CD4-positive, alpha-beta T cell treated with Interleukin-6 for 4 hours (primary cell): ENCODE measurements around the gene STX5.
"Not testable (repeated sequence)": the region's sequence is repeated elsewhere in the genome, so short reads cannot be mapped to it uniquely, and the experiment has no call there.

ENCODE experiments used
- DNase-seq: peaks from one replicate; pipeline ENCODE4 v3.0.0-alpha.2; 2020; ENCODE audit warnings: mixed read lengths

The STX5 gene, protein sequence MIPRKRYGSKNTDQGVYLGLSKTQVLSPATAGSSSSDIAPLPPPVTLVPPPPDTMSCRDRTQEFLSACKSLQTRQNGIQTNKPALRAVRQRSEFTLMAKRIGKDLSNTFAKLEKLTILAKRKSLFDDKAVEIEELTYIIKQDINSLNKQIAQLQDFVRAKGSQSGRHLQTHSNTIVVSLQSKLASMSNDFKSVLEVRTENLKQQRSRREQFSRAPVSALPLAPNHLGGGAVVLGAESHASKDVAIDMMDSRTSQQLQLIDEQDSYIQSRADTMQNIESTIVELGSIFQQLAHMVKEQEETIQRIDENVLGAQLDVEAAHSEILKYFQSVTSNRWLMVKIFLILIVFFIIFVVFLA

DNA sequence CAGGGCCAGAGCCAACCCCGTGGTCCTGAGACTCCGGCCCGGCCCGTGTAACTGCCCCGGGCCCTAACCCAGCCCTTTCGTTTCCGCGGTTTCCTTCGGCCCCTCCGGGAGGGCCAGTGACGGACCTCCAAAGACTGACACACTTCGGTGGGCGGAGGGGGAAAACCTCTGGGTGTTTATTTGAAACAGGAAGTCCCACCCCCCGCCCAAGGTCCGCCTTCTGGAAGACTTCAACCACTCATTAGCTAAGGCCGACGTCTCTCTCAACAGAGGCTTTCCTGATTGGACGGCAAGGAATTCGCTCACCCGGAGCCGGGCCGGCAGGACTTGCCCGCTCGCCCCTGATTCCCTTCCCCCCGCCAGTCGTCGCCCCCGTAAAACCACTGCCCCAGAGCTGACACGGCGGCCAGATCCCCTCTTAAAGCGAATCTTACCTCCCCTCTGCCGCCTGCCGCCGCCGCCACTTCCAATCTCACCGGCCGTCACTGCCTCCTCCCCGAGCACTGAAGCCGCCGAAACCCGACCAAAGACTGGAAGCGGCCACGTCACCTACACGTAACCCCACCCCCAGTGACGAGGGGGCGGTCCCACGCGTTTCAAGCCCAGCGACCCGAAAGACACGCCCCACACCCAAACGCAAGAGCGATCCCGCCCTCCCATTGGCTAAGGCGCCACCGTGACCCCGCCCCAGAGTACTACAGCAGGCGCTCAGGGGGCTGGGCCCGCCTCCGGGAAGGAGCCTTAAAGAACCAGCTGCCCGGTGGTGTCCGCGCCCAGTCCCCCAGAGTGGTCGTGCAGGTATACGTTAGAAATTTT, at the start of gene STX5:
Gene STX5 (minus strand): TSS at position 532 of the 816 bp plus-strand sequence. CDS start 808 bp downstream, outside the sequence.
- DNase-seq = peak; percentile 100

DNA sequence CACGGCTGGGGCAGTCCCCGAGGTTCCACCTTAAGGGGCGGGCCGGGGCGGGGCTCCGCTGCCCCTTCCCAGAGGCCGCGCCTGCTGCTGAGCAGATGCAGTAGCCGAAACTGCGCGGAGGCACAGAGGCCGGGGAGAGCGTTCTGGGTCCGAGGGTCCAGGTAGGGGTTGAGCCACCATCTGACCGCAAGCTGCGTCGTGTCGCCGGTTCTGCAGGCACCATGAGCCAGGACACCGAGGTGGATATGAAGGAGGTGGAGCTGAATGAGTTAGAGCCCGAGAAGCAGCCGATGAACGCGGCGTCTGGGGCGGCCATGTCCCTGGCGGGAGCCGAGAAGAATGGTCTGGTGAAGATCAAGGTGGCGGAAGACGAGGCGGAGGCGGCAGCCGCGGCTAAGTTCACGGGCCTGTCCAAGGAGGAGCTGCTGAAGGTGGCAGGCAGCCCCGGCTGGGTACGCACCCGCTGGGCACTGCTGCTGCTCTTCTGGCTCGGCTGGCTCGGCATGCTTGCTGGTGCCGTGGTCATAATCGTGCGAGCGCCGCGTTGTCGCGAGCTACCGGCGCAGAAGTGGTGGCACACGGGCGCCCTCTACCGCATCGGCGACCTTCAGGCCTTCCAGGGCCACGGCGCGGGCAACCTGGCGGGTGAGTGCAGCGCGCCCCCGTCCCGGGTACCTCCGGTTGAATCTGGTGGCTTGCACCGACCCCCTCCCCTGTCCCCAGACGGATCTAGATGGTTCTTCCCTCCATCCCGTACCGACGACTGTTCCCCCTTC, 49.1 kb upstream of the STX5 start, which contains the start of gene SLC3A2:
Gene SLC3A2 (plus strand): TSS at position 94 of the 776 bp plus-strand sequence. CDS start 128 bp downstream, at position 222.
- peak; percentile 91 for DNase-seq

DNA sequence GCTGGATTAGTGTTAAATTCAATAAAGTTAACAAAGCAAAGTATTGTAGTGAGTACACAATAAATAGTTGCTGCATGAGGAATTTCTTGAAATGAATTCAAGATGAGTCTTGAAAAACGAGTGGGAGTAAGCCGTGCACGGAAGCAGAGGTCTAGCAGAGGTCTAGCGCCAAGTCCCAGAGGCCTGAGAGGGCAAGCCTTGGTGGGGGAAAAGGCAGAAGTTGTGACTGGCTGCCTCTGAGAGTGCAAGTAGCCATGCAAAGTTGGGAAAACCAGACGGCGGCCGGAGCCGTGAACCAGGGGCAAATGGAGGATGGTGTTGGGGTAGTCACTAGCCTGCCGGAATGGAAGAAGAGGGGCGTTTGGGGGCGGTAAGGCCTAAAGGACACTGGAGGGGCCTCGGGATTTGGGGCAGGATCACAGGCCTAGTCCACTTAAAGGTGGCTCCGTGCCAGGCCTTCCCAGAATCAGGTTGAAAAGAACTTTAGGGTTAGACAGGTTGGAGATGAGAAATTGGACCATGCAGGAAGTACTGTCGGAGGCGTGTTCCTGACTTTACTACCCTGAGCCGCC, 48.5 kb upstream of the STX5 start:
- DNase-seq = no peak

DNA sequence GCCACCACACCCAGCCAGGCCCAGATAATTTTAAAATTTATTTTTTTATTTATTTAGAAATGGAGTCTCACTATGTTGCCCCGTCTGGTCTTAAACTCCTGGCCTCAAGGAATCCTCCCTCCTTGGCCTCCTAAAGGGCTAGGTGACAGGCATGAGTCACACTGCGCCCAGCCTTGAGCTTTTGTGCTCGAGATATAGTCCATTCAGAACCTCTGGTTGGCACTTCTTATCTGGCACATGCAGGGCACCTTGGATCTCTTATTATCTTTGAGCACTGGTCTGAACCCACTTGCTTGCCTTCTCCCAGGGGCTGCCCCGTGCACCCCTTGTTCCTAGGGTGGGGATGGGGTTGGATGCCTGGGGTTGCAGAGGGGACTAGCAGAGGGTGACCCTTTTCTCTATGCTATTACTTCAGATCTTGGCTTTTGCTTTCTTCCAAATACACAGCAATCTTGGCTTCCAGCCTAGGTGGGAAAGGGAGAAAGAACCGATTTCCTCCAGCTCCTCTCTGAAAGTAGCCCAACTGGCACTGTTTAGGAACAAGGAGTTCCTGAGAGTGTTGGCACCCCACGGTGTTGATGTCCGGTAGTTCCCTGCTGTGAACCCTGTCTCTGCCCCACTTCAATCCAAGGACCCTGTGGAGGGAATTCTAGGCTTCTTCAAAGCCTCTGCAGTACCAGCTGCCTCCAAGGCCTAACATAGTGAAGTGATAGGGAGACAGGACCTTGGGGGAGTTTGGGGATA, 47.6 kb upstream of the STX5 start:
- no peak for DNase-seq

DNA sequence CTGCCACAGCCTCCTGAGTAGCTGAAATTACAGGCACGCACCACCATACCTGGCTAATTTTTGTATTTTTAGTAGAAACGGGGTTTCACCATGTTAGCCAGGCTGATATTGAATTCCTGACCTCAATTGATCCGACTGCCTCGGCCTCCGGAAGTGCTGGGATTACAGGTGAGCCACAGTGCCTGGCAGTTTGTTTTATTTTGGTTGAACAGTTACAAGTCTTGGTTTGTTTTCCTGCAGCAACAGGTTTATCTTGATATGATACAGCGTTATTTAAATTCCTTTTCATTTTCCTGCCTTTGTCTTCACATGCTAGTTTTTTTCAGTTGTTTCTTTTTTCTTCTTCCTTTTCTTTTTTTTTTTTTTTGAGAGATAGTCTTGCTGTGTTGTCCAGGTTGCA, 44.9 kb upstream of the STX5 start:
- no peak for DNase-seq

DNA sequence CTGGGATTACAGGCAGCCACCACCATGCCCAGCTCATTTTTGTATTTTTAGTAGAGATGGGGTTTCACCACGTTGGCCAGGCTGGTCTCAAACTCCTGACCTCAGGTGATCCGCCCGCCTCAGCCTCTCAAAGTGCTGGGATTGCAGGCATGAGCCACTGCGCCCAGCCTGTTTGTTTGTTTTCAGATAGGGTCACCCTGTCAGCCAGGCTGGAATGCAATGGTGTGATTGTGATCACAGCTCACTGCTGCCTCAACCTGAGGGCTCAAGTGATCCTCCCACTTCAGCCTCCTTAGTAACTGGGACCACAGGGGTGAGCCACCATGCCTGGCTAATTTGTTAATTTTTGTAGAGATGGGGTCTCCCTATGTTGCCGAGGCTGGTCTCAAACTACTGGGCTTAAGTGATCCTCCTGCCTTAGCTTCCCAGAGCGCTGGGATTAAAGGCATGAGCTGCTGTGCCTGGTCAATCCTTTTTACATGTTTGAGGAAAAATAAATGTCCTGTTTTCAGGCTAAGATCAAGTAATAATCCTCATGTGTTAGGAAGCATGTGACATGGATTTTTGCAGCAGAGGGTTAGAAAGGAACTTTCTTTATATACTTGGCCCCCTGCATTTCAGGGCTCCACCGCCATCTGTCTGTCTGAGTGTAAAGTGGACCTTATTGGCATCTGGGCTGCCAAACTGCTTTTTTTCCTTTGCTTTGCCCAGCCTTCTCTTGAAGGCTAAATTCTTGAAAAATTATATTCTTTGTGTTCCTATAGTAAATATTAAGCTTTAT, 44.0 kb upstream of the STX5 start:
- no peak for DNase-seq

DNA sequence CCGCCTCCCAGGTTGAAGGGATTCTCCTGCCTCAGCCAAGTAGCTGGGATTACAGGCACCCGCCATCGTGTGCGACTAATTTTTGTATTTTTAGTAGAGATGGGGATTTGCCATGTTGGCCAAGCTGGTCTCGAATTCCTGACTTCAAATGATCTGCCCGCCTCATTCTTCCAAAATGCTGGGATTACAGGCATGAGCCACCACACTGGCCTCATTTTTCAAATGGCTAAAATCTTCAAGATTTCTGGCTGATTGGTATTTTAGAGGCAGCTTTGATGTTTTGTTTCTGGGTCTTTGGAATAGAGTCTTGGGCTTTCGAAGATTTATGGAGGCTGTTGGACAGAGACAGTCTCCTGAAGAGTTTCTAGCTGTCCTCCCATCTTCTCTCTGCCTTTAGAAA, 43.0 kb upstream of the STX5 start:
- no peak for DNase-seq

DNA sequence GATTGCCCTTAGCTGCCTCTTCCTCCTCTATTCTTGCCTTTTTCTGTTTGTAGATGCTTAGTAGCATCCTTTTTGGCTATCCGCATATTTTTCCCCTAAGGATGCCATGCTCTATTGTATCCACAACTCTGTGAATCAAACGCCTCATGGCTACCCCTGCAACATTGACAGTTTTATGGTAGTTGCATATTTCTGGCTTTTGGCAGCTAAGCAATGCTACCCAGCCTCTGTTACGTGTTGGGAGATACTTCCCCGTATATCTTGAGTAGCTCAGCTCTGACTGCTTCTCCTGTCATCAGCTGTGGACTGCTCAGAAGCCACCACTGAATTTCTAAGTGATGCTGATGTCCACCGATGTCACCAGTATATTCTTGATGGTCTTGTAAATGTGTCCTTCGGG, 33.8 kb upstream of the STX5 start:
- no peak for DNase-seq

DNA sequence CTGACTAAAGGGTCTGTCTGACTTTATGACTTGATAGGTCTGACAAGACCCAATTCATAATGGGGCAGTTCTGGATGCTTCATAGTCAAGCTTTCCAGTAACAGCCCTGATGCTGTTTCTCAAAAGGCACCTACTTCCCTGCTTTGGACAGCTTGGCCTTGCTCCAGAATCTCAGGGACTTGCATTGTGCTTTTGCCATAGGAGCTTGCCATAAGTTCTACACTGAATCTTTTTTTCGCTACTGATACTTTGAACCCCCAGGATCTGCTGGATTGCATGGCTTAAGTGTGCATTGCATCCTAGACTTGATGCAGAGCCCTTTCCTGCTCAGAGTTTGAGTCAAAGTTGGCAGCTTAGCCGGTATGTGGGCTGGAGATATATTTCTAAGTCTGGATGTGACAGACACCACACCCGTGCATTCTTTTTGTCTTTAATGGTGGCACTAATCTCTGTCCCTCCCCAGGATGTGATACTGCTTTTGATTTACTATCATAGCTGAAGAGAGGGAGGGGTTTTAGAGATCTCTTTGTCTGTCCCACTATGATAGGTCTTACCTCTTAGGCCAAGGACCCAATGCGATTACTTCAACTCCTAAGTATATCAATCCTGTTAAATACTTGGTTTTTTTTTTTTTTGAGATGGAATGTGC, 32.0 kb upstream of the STX5 start:
- DNase-seq = no peak

DNA sequence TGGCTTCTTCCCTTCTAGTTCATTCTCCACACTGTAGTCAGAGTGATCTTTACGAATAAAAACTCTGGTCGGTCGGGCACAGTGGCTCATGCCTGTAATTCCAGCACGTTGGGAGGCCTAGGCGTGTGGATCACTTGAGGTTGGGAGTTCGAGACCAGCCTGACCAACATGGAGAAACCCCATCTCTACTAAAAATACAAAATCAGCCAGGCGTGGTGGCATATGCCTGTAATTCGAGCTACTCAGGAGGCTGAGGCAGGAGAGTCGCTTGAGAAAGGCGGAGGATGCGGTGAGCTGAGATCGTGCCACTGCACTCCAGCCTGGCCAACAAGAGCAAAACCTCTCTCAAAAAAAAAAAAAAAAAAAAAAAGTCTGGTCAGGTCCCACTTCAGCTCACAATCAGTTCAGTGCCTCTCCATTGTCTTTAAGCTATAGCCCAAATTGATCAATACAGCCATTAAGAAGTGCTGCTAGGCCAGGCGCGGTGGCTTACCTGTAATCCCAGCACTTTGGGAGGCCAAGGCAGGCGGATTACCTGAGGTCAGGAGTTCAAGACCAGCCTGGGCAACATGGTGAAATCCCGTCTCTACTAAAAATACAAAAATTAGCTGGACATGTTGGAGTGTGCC, 29.8 kb upstream of the STX5 start:
- DNase-seq = not testable (repeated sequence)

DNA sequence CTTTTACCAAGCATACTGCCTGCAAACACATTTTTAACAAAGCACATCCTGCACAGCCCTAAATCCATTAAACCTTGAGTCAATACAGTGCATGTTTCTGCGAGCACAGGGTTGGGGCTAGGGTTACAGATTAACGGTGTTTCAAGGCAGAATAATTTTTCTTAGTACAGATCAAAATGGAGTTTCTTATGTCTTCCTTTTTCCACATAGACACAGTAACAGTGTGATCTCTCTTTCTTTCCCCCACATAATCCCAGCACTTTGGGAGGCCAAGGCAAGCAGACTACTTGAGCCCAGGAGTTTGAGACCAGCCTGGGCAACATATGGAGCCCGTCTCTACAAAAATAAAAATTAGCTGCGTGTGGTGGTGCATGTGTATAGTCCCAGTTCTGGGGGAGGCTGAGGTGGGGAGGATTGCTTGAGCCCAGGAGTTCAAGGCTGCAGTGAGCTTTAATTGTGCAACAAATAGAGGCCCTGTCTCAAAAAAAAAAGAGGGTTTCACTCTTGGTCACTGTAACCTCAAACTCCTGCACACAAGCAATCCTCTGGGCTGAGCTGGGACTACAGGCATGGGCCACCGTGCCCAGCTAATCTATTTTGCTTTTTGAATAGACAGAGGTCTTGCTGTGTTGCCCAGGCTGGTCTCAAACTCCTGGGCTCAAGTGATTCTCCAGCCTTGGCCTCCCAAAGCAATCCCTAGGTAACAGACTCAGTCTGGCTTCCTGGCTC, 29.1 kb upstream of the STX5 start:
- DNase-seq = no peak

DNA sequence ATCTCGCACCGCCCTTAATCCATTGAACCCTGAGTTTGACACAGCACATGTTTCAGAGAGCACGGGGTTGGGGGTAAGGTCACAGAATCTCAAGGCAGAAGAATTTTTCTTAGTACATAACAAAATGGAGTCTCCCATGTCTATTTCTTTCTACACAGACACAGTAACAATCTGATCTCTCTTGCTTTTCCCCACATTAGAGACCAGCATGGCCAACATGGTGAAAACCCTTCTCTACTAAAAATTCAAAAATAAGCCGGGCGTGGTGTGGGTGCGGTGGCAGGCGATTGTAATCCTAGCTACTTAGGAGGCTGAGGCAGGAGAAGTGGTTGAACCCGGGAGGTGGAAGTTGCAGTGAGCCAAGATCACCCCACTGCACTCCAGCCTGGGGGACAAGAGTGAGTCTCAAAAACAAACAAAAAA, 27.4 kb upstream of the STX5 start:
- not testable (repeated sequence) for DNase-seq

DNA sequence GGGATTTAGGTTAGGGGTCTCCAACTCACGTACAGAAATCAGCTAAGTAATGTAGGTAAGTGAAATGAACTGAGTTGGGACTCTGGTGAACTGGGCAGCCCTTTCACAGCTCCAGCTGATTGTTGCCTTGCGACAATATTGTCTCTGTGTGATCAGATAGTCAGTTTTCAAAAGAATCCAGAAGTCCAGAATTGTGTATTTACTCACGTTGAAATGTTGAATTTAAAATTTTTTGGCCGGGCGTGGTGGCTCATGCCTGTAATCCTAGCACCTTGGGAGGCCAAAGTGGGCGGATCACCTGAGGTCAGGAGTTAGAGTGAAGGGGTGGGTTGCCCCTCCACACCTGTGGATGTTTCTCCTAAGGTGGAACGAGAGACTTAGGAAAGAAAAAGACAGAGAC, 26.4 kb upstream of the STX5 start:
- DNase-seq = no peak

DNA sequence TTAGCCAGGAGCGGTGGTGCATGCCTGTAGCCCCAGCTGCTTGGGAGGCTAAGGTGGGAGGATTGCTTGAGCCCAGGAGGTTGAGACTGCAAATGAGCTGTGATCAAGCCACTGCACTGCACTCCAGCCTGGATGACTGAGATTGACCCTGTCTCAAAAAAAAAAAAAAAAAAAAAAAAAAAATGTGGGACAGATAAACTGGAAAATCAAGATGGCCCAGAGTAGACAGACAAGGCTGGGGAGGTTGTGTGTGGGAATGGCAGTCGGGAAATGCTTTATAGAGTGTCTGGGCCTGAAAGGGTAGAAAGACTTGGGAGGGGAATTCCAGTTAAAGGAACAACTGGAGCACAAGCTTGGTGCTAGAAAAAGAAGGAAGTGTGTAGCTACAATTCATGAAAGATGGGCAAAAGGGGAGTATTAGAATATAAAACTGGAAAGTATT, 25.7 kb upstream of the STX5 start:
- no peak for DNase-seq

DNA sequence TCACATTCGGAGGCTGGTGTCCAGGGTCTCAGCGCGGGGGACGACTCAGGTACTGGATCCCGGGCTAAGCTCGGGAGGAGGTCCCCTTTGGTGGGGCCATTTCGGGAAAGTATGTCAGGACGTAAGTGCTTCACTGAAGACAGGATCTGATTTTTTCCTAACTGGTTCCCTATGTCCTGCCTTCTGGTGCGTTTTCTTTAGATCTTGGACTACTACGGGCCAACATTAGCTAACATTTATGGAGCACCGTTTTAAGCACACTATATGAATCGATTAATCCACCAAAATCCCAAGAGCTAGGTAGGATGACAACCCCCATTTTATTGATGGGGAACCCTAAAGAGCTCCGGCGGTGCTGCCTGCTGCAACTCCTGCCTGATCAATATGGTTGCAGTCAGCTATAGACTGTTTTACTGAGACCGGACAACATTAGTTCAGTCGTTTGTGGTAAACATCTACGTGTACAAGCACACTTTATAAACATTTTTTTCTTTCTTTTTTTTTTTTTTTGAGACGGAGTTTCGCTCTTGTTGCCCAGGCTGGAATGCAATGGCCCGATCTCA, 24.6 kb upstream of the STX5 start:
- peak; percentile 27 for DNase-seq

DNA sequence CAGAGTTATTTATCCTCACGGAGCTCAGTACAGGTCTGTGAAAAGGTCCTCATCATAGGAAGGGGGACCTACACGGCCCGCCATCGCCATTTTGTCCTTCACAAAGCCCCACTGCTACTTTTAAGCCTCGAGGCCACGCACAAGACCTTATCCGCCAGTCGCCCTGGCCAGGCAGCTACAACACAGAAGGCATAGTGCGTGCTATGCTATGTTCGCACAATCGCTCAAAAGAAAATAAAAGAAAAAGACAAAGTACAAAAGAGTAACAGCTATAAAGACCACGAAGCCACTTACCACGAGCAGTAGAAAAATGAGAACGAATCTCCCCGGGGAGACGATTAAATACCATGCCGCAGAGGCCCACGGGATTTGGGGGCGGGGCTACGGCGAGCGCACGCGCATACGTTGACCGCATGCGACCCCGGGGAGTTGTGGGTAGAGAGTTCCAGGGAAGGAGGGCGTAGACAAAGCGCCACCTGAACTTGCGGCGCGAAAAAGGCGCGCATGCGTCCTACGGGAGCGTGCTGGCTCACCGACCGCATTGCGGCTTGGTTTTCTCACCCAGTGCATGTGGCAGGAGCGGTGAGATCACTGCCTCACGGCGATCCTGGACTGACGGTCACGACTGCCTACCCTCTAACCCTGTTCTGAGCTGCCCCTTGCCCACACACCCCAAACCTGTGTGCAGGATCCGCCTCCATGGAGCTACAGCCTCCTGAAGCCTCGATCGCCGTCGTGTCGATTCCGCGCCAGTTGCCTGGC, 23.9 kb upstream of the STX5 start:
- DNase-seq = peak; percentile 98

DNA sequence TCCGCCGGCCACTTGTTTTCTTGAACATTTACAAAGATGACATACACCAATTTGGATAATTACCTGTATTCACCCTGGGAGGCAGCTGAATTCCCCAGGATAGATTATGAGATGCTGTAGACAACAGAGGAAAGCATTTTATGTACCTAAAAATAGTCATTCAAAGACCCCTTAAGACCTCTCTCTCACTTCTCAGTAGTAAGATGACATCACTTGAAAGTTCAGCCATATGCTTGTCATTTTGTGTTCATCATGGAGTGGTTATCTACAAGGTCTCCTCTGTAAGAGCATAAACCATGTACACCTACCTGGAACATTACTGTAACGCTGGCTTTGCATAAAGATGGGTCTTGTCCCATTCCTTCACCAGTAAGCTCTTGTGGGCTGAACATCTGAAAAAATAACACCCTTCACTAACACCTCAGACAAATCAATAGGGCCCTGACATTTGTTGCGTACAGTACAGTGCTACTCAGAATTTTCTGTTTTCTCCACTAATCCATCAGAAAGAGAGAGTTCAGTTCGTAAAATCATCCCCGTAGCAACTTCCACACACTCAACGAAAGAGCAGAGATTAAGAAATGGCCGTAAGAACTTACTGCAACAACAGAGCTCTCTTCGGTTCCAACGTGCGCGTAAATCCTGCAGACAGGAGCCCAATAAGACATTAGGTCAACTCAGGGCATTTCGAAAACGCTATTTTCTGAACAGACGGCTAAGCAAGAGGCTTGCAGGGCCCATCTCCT, 23.1 kb upstream of the STX5 start:
- DNase-seq = no peak
